Activated effector memory CD4-positive, alpha-beta T cell treated with Interleukin-2 at 50 U/mL for 16 hours (primary cell): ENCODE measurements around the gene FREM2.

Source experiments
- DNase-seq: peaks from one replicate; pipeline ENCODE4 v3.0.0-alpha.2; 2020

FREM2 gene

GRCh38 chr13:38900188-38900587, 213.3 kb downstream of the FREM2 start:
- DNase-seq, result no peak

GRCh38 chr13:38902551-38902950, 215.7 kb downstream of the FREM2 start:
- no peak for DNase-seq

GRCh38 chr13:38905081-38905480, 218.2 kb downstream of the FREM2 start:
- no peak for DNase-seq

GRCh38 chr13:38905861-38906260, 219.0 kb downstream of the FREM2 start:
- DNase-seq, result no peak

GRCh38 chr13:38908574-38908973, 221.7 kb downstream of the FREM2 start:
- no peak for DNase-seq

GRCh38 chr13:38914070-38914469, 227.2 kb downstream of the FREM2 start:
- no peak for DNase-seq

GRCh38 chr13:38921081-38921480, 234.2 kb downstream of the FREM2 start:
- no peak for DNase-seq

- no peak for DNase-seq
These were observed 235.3 kb downstream of the FREM2 start for GRCh38 chr13:38922170-38922569.

- no peak for DNase-seq
These were observed 246.9 kb downstream of the FREM2 start for GRCh38 chr13:38933786-38934185.
